ENCODE results near the gene IL23R.

The IL23R gene

GRCh38 chr1:67262735-67263134 lies 96.5 kb downstream of the IL23R start:
- CTCF ChIA-PET: interaction anchor here (1.0 kb wide), 1 partner anchor 50 kb away, joined by 3 read pairs; no protein-coding TSS in a partner anchor
- H3K4me3 ChIP-seq (ENCODE audit: low read depth, low read length): no peak overlapping the region
- TF ChIP-seq CTCF (IDR thresholded peaks at IDR 0.05; ENCODE audit: insufficient read depth, low read length, missing control alignments): no peak
- POLR2A ChIA-PET: no interaction called here
- no peak for DNase-seq (ENCODE audit: low read depth, low spot score)

GRCh38 chr1:67264152-67264551 lies 97.9 kb downstream of the IL23R start:
- no peak for TF ChIP-seq CTCF (IDR thresholded peaks at IDR 0.05; ENCODE audit: insufficient read depth, low read length, missing control alignments)

GRCh38 chr1:67264899-67265298 lies 98.6 kb downstream of the IL23R start:
- ChIA-PET CTCF (no interaction called here), POLR2A (no interaction called here)
- TF ChIP-seq CTCF (IDR thresholded peaks at IDR 0.05; ENCODE audit: insufficient read depth, low read length, missing control alignments): no peak
- no peak overlapping the region for H3K4me3 ChIP-seq (ENCODE audit: low read depth, low read length)
- DNase-seq (ENCODE audit: low read depth, low spot score): no peak

More at GRCh38 chr1:67264152-67264551, 97.9 kb downstream of the IL23R start:
- POLR2A ChIA-PET: no interaction called here
- CTCF ChIA-PET: no interaction called here
- H3K4me3 ChIP-seq (ENCODE audit: low read depth, low read length): no peak overlapping the region
- DNase-seq (ENCODE audit: low read depth, low spot score): no peak

- CTCF ChIA-PET: no interaction called here
- no peak for DNase-seq (ENCODE audit: low read depth, low spot score)
- POLR2A ChIA-PET: no interaction called here
Measured at GRCh38 chr1:67269061-67269460, 102.8 kb downstream of the IL23R start.

GRCh38 chr1:67270541-67270940 lies 104.3 kb downstream of the IL23R start:
- TF ChIP-seq CTCF (IDR thresholded peaks at IDR 0.05; ENCODE audit: insufficient read depth, low read length, missing control alignments): no peak
- ChIA-PET CTCF (no interaction called here), POLR2A (no interaction called here)
- no peak overlapping the region for H3K4me3 ChIP-seq (ENCODE audit: low read depth, low read length)
- DNase-seq (ENCODE audit: low read depth, low spot score): no peak

More at GRCh38 chr1:67269061-67269460, 102.8 kb downstream of the IL23R start:
- no peak for TF ChIP-seq CTCF (IDR thresholded peaks at IDR 0.05; ENCODE audit: insufficient read depth, low read length, missing control alignments)
- no peak overlapping the region for H3K4me3 ChIP-seq (ENCODE audit: low read depth, low read length)

- ChIA-PET POLR2A (no interaction called here), CTCF (no interaction called here)
- no peak overlapping the region for H3K4me3 ChIP-seq (ENCODE audit: low read depth, low read length)
- TF ChIP-seq CTCF (IDR thresholded peaks at IDR 0.05; ENCODE audit: insufficient read depth, low read length, missing control alignments): no peak
- no peak for DNase-seq (ENCODE audit: low read depth, low spot score)
Measured at GRCh38 chr1:67273591-67273990, 107.3 kb downstream of the IL23R start.

Data from AG04449 (cell line).